HepG2 (cell line): ENCODE measurements around the gene PARVA. TPM values are rescaled to one million over a fixed set of nuclear protein-coding genes. Genes with fewer than 3 reads are reported as not detected.

Experiments
- ATAC-seq: fragments of 200-7000 bp; cut with Tn5 transposase; 3 replicates; pipeline ENCODE4 v1.9.1; 2020; ENCODE audit warnings: mild to moderate bottlenecking, moderate library complexity
- BruUV-seq: library from RNA; stranded (reverse); fragments of 400-500 nt; replicated peaks from 2 replicates; lab custom pipeline; 2021; lab: Mats Ljungman, UMichigan
- CTCF ChIA-PET: fragments of 300-600 bp; formaldehyde crosslinking; extraction: SDS; loops from one replicate; lab custom pipeline; 2021; ENCODE audit warnings: low total read pairs, inconsistent platforms, low intra/inter-chr PET ratio; lab: Yijun Ruan, JAX
- POLR2A ChIA-PET: fragments of 350-600 bp; sonication (Branson Sonifier 250); formaldehyde crosslinking; loops from one replicate; lab custom pipeline; 2020; ENCODE audit warnings: antibody characterized with exemption, inconsistent platforms; lab: Yijun Ruan, JAX
- DNase-seq: peaks from one replicate; pipeline ENCODE4 v3.0.0-alpha.2; 2015; ENCODE audit warnings: low spot score
- FAIRE-seq: peaks from 3 replicates; lab custom pipeline; 2011; peaks lifted over from hg19 to GRCh38; lab: Jason Lieb, UNC
- H2AFZ ChIP-seq: one replicate; pipeline ENCODE4 v1.6.1; 2011; ENCODE audit warnings: low read length, inconsistent platforms
- H3K27ac ChIP-seq: fragments of 300-600 bp; 3 replicates; pipeline ENCODE4 v1.8.0; 2011; ENCODE audit warnings: mixed run types, mild to moderate bottlenecking, mixed read lengths, low read length, inconsistent platforms; ENCODE audit not compliant: insufficient read depth; ENCODE audit errors: extremely low read length
- H3K27me3 ChIP-seq, 2 experiments: fragments of 200-600 bp in 1 of 2; 2 replicates in 1 of 2; 3 replicates in 1 of 2; pipeline versions ENCODE4 v1.6.0 to v1.8.0; 2011; ENCODE audit warnings: low read length in 2 of 2, mild to moderate bottlenecking in 2 of 2, moderate library complexity in 2 of 2, inconsistent platforms in 1 of 2; ENCODE audit not compliant: insufficient read depth in 2 of 2, control insufficient read depth in 1 of 2
- H3K36me3 ChIP-seq, 2 experiments: fragments of 200-600 bp in 1 of 2; replicated peaks in 1 of 2; 2 replicates in 1 of 2; 3 replicates in 1 of 2; pipeline versions ENCODE4 v1.5.1 to v1.8.0; 2011; ENCODE audit warnings: low read length in 2 of 2, inconsistent platforms in 1 of 2; ENCODE audit not compliant: insufficient read depth in 2 of 2, control insufficient read depth in 1 of 2
- H3K4me1 ChIP-seq: 2 replicates; pipeline ENCODE4 v1.5.1; 2012; ENCODE audit warnings: low read length, inconsistent platforms; ENCODE audit not compliant: insufficient read depth
- H3K4me2 ChIP-seq: 2 replicates; pipeline ENCODE4 v1.6.0; 2011; ENCODE audit warnings: low read depth, low read length, inconsistent platforms
- H3K4me3 ChIP-seq, 3 experiments: fragments of 200-600 bp in 1 of 3; sonication (generic), shearing (Covaris generic) in 1 of 3; replicated peaks in 1 of 3; 2 replicates each; pipeline ENCODE4 v1.5.1; 2011 to 2016; ENCODE audit warnings: low read length in 3 of 3, inconsistent platforms in 2 of 3, low read depth in 2 of 3, mild to moderate bottlenecking in 2 of 3, control low read depth in 1 of 3, mixed read lengths in 1 of 3; ENCODE audit not compliant: insufficient read depth in 1 of 3
- H3K79me2 ChIP-seq: one replicate; pipeline ENCODE4 v1.6.1; 2011; ENCODE audit warnings: low read length, inconsistent platforms; ENCODE audit not compliant: insufficient read depth
- H3K9ac ChIP-seq: 2 replicates; pipeline ENCODE4 v1.6.0; 2011; ENCODE audit warnings: mild to moderate bottlenecking, low read depth, low read length, inconsistent platforms; ENCODE audit not compliant: insufficient read depth
- H3K9me3 ChIP-seq: 2 replicates; pipeline ENCODE4 v1.5.1; 2012; ENCODE audit warnings: mild to moderate bottlenecking, low read length
- H4K20me1 ChIP-seq: 2 replicates; pipeline ENCODE4 v1.6.0; 2011; ENCODE audit warnings: inconsistent platforms, mild to moderate bottlenecking, low read length, moderate library complexity; ENCODE audit not compliant: insufficient read depth
- CBX2 ChIP-seq, 2 experiments: fragments of 200-600 bp in 1 of 2; sonication (generic); formaldehyde crosslinking in 1 of 2; IDR thresholded peaks; 2 replicates each; pipeline versions ENCODE4 v1.7.0 to v1.8.1; 2018 to 2022; ENCODE audit warnings: low read depth in 2 of 2, low read length in 1 of 2, mild to moderate bottlenecking in 1 of 2, missing genetic modification reagents in 1 of 2
- ETV5 ChIP-seq: IDR thresholded peaks from 2 replicates; pipeline ENCODE4 v1.6.1; 2018; ENCODE audit warnings: missing biosample characterization, missing genetic modification reagents, inconsistent platforms, borderline replicate concordance
- HNF4A ChIP-seq: sonication (generic); formaldehyde crosslinking; IDR thresholded peaks from 2 replicates; pipeline ENCODE4 v1.4.0; 2020; ENCODE audit warnings: missing genetic modification reagents
- NCOA1 ChIP-seq: sonication (generic); formaldehyde crosslinking; IDR thresholded peaks from 2 replicates; pipeline ENCODE4 v1.9.0; 2021; ENCODE audit warnings: missing genetic modification reagents
- TBX3 ChIP-seq: fragments of 450-650 bp; IDR thresholded peaks from 2 replicates; pipeline ENCODE4 v1.6.1; 2017; ENCODE audit warnings: antibody characterized with exemption, mild to moderate bottlenecking, inconsistent platforms, borderline replicate concordance
- ZNF451 ChIP-seq: sonication (generic); formaldehyde crosslinking; IDR thresholded peaks from 2 replicates; pipeline ENCODE4 v1.5.0; 2020; ENCODE audit warnings: mild to moderate bottlenecking, missing genetic modification reagents
- ZNF7 ChIP-seq: IDR thresholded peaks from 2 replicates; pipeline ENCODE4 v1.6.1; 2016; ENCODE audit warnings: missing biosample characterization, missing genetic modification reagents
- ZNF777 ChIP-seq: sonication (generic); formaldehyde crosslinking; IDR thresholded peaks from 2 replicates; pipeline ENCODE4 v1.4.0; 2020; ENCODE audit warnings: missing genetic modification reagents
- WGBS: methylation state at CpG from one replicate; pipeline ENCODE4 v1.1.6; 2017; ENCODE audit warnings: low lambda C conversion rate; 5-methylcytosine and 5-hydroxymethylcytosine counted together
- in situ Hi-C: cut with HindIII; loops from 2 replicates; pipeline ENCODE4 v1.10.0; 2017; ENCODE audit warnings: low pct_unique_long_range_greater_than_20kb; ENCODE audit not compliant: extremely low pct_ligation_motif_present
- intact Hi-C: fragments of 100-400 bp; cut with micrococcal nuclease; formaldehyde crosslinking; loops from one replicate; pipeline ENCODE4 v1.10.0; 2022; ENCODE audit not compliant: unreplicated experiment
- polyA plus RNA-seq, 8 experiments: library from polyadenylated mRNA; depleted of rRNA in 3 of 8; stranded (reverse) in 7 of 8; unstranded in 1 of 8; fragments of >200 nt; fragmentation: Illumina TruSeq in 4 of 8; extraction: Trizol in 4 of 8; gene quantifications; 2 replicates each; pipeline versions ENCODE4 v1.2.1 to v1.2.3, GENCODE V29; 2011 to 2016; ENCODE audit warnings: low read depth in 4 of 8, missing spikeins in 1 of 8, mixed read lengths in 1 of 8; ENCODE audit not compliant: insufficient read depth in 1 of 8
- total RNA-seq, 5 experiments: library from RNA; depleted of rRNA; stranded (reverse); fragments of >200 nt; fragmentation: Illumina TruSeq; extraction: Trizol; gene quantifications; 2 replicates each; pipeline ENCODE4 v1.2.3, GENCODE V29; 2016; ENCODE audit warnings: low read depth in 1 of 5
- TF ChIP-seq, protein P1 (sequence below): sonication (generic); formaldehyde crosslinking; IDR thresholded peaks from 2 replicates; pipeline ENCODE4 v1.4.0; 2020; ENCODE audit warnings: mild to moderate bottlenecking, missing genetic modification reagents

PARVA gene
- total and polyA plus RNA-seq, 2 of the 13 experiments (the other 11 are each of a cell fraction or from before 2014, with no cell fraction given) = 5.9 to 9.1 TPM

DNA sequence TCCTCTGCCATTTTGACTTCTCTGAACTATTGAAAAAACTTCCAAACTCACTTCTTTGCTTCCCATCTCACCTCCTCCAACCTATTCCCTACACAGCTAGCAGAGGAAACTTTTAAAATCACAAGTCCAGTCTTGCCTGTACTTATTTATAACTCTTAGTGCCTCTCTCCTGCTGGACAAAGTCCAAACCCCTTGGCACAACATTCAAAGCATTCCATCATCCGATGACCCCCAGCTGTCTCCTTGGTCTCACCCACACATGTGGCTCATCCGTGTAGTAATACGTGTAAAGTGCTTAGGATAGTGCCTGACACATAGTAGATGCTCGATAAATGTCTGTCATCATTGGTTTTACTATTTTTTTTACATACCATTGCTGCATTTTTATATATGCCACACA lies 101.4 kb downstream of the PARVA start:
- Histone ChIP-seq H3K27ac (no peak overlapping the region), H3K79me2 (no peaks in the 10 kb centered on the region), H3K4me1 (peaks cover 7% of the 10 kb centered on the region; the same call in 1 of the 2 replicates), H3K4me2 (no peak overlapping the region), H3K9ac (no peak overlapping the region), H3K9me3 (no peaks in the 10 kb centered on the region), H2AFZ (no peak overlapping the region), H3K4me3 (no peak overlapping the region), H4K20me1 (no peaks in the 10 kb centered on the region), H3K27me3 (no peaks in the 10 kb centered on the region), H3K36me3 (0 out of 5 replicates have a peak, but pooled peaks cover 0 to 3% of the 10 kb centered on the region in 2 experiments)
- intact Hi-C loops = no loop called here
- BruUV-seq = no TSS peak
- no peak for TF ChIP-seq ETV5 (CRISPR knock-in tag)
- TF ChIP-seq NCOA1 (CRISPR knock-in tag) = no peak
- no peak for TF ChIP-seq CBX2 (IDR thresholded peaks at IDR 0.05; ENCODE audit: low read depth, low read length)
- TF ChIP-seq CBX2 (CRISPR knock-in tag; IDR thresholded peaks at IDR 0.05; ENCODE audit: low read depth) = no peak
- TF ChIP-seq, protein P1, sequence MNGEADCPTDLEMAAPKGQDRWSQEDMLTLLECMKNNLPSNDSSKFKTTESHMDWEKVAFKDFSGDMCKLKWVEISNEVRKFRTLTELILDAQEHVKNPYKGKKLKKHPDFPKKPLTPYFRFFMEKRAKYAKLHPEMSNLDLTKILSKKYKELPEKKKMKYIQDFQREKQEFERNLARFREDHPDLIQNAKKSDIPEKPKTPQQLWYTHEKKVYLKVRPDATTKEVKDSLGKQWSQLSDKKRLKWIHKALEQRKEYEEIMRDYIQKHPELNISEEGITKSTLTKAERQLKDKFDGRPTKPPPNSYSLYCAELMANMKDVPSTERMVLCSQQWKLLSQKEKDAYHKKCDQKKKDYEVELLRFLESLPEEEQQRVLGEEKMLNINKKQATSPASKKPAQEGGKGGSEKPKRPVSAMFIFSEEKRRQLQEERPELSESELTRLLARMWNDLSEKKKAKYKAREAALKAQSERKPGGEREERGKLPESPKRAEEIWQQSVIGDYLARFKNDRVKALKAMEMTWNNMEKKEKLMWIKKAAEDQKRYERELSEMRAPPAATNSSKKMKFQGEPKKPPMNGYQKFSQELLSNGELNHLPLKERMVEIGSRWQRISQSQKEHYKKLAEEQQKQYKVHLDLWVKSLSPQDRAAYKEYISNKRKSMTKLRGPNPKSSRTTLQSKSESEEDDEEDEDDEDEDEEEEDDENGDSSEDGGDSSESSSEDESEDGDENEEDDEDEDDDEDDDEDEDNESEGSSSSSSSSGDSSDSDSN (CRISPR knock-in tag) = no peak
- TF ChIP-seq ZNF7 (CRISPR knock-in tag) = peak; percentile 40; the same call in 1 of the 2 replicates
- no peak for TF ChIP-seq TBX3
- TF ChIP-seq ZNF451 (CRISPR knock-in tag) = no peak
- TF ChIP-seq HNF4A (CRISPR knock-in tag) = peak; percentile 25; the same call in 1 of the 2 replicates
- no peak for TF ChIP-seq ZNF777 (CRISPR knock-in tag)
- in situ Hi-C loops = loop anchor here (25.0 kb wide), 2 partner anchors 109 to 141 kb away; no protein-coding TSS in a partner anchor
- peak; percentile 19 for DNase-seq
- CTCF ChIA-PET = no interaction called here
- 85% methylated on average over 4 of the region's 4 CpGs for WGBS
- POLR2A ChIA-PET = no interaction called here
- no peak for ATAC-seq
- FAIRE-seq = no peak
